IPS DF 19.7 (cell line): ENCODE measurements around the gene ME3.
"Not testable (repeated sequence)": the region's sequence is repeated elsewhere in the genome, so short reads cannot be mapped to it uniquely, and the experiment has no call there.

ENCODE experiments used
- DNase-seq: peaks from one replicate; pipeline ENCODE4 v3.0.0-alpha.2; 2013; ENCODE audit warnings: low read depth, low spot score

The ME3 gene

DNA sequence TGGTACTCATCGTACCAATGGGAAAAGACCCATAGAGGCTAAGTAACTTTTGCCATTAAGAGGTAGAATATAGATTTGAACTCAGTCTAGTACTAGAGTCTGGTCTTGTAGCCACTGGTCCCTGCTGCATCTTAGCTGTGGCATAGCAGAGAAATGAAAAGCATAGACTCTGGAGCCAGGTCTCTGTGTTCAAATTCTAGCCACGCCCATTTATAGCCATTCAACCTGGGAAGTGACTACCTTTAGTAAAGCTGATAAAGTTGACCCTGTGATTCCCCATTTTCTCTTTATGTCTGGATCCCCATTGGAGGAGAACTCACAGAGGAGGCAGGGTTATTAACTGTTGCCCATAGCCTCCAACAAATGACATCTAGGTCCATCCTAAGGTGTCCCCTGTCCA, 113.6 kb downstream of the ME3 start:
- no peak for DNase-seq

- no peak for DNase-seq
Observed at GRCh38 chr11:86558207-86558606, 114.2 kb downstream of the ME3 start.

DNA sequence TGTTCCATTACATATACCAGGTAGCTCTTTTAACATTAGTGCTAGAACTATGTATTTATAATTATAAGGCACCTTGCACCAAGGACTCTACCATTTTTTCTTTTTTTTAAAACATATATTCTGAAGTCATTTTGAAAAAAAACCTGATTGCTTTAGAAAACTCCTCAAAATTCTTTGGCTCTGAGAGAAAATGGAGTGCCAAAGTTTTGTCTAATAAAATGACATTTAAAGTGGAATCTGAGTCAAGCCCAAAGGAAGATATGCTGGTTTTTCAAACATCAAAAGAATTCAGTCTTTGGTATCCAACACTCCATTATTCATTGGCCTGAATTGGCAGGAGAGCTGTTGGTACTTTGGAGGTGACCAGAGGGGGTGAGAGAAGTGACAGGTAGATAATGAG, 116.5 kb downstream of the ME3 start:
- no peak for DNase-seq

- no peak for DNase-seq
Observed at GRCh38 chr11:86555401-86555800, 117.0 kb downstream of the ME3 start.

- no peak for DNase-seq
Observed at GRCh38 chr11:86553265-86553664, 119.2 kb downstream of the ME3 start.

DNA sequence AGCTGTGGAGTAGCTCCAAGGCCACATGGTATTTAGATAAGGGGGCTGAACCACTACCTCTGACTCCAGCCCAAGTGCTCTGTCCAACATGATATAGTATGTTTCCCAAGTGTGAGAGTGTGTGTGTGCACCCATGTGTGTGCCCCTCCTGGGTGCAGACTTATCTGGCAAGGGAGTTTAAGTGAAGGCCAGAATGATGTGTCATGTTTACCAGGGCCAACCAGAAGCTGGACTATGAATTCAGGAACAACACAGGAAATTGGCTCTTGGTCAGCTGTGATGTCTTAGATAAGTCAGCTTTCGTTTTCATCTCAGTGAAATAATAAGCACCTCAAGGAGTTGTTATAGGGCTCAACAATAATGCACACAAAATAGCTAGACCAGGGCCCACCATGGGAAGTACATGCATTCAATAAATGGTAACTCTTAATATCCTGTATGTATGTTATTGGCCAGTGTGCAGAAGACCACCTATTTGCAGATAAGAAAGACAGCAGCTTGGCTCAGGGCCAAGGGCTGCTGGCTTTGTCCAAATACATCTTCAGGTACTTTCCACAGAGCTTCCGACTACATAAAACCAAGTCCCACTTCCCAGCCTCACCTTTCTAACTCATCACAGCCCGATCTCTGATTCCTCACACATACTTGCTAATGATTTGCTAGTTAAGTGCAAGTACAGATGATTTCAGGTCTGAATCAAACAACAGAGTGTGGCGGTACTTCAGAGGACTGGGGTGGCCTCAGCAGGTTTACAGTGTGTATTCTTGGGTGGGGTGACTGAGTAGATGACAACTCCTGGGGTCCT, 120.9 kb downstream of the ME3 start:
- DNase-seq, result no peak

DNA sequence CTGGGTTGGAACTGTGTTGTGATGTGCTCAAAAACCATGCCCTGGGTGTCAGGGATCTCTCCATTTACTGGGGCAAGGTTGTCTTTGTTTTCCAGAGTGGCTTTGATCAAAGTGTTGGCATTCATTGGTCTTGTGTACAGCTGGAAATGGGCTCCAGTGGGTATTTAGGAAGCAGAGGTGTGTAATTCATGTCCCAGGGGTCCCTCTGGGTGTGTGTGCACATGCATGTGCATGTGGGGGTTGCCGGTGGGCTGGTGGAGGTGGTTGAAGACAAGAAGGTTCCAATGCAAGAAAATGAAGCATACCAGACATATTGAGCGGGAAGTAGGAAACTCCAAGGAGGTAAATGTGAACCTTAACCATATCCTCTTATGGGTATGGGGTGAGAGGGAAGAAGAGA, 121.7 kb downstream of the ME3 start:
- DNase-seq, result no peak

DNA sequence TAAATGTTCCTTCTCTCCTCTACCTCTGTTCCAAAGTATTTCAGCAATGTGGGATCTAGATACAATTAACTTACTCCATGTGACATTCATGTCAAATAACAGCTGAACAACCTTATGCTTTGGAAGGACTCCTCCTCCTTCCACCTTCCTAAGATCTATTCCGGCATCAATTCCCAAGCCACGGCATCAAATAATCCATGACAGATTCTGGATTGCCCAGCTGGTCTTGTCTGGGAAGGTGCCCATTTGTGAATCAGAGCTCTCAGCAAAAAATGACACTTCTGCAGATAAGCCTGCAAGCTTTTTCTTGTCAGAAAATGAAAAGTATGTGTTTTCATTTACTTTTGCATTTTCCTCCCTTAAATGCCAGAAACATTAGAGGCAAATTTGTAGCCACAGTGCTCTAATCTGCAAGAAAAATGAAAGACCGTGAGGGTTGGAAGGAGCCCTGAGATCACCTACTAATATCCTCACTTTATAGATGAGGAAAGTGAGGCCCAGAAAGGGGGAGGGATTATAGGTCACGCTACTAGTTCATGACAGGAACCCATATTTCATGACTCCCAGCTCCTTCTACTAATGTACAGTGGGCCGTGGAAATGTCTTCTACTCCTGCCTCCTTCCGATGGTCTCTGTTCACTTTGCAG, 124.0 kb downstream of the ME3 start:
- no peak for DNase-seq

GRCh38 chr11:86547727-86548126, 124.7 kb downstream of the ME3 start:
- DNase-seq, result no peak

- not testable (repeated sequence) for DNase-seq
Observed at GRCh38 chr11:86541299-86541698, 131.1 kb downstream of the ME3 start.

GRCh38 chr11:86538223-86538548, 134.2 kb downstream of the ME3 start:
- DNase-seq, result no peak

DNA sequence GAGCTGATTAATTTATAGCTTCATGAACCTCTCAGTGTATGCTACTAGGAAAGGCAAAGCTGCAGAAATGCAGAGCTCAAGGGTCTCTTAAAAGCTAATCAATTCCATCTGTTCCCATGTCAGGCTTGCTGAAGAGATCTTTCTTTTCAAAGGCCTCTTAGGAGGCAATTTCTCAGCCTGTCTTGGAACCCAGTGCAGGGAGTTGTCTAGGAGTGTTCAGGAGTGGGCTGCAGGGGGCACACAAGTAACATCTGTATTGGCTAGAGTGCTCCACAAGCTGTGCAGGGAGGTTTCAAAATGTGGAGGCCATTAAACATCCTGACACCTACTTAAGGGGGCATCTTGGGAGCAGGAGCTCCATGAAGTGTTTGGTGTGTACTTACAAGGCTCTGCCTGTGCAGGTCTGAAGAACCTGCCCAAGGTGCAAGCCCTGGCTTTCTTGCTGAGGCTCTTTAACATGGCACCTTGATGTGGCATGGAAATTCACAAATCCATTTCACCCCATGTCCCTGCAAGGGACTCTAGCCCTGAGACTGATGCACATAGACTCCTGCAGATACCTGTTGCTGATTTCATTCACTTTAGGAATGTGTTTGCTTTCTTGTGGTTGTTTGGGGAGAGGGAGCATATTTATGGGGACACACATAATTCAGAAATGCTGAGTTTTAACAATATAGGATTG, 134.7 kb downstream of the ME3 start:
- DNase-seq, result no peak

GRCh38 chr11:86535773-86536172, 136.6 kb downstream of the ME3 start:
- DNase-seq, result no peak

GRCh38 chr11:86524620-86525352, 147.6 kb downstream of the ME3 start:
- no peak for DNase-seq

GRCh38 chr11:86523738-86524619, 148.4 kb downstream of the ME3 start:
- no peak for DNase-seq

- DNase-seq, result not testable (repeated sequence)
Observed at GRCh38 chr11:86522512-86522911, 149.9 kb downstream of the ME3 start.

DNA sequence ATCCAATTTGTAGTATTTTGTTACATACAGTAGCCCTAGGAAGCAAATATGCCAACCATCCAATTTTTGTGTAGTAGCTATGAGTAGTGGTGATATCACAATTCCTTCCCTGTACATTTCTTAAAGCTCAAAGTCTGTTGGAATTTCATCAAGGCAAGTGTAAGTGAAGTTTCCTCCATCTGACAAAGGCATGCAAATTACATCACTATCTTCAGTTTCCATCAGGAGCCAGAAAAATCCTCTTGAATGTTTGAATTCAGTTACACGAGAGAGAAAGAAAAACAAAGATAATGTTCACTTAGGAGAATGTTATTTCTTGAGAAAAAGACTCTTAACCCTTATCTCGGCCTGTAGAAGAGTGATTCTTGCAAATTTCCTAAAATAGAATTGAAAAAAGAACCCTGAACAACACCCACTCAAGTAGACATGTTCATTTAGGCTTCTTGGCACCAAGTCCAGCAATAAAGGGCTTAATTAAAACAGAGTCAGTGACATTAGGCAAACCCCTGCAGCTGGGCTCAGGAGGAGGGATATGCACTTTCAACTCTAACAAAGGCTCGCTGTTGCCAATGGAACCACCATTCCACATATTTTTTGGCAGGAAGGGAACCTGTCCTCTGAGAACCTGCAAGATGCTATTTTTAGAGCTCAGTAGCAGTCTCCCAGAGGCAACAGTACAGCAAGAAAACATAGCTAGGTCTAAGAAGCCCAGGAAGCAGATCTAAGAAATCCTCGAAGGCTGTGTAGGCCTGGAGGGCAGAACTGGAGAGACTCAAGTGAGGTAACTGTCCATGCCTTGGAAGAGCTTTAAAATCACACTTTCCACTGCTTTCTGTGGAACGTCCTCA, 153.1 kb downstream of the ME3 start:
- no peak for DNase-seq

- DNase-seq, result no peak
Observed at GRCh38 chr11:86518211-86518610, 154.2 kb downstream of the ME3 start.

- no peak for DNase-seq
Observed at GRCh38 chr11:86517557-86517956, 154.9 kb downstream of the ME3 start.
